Neural cell (in vitro differentiated cells): Measurements from ENCODE around the gene FERMT3.

Experiments
- CTCF ChIP-seq: fragments of 450-650 bp; IDR thresholded peaks from 2 replicates; pipeline ENCODE4 v1.5.1; 2014; ENCODE audit warnings: antibody characterized with exemption, mild to moderate bottlenecking, moderate library complexity; ENCODE audit not compliant: poor library complexity, severe bottlenecking
- EP300 ChIP-seq: fragments of 450-650 bp; conservative IDR thresholded peaks from 2 replicates; pipeline ENCODE4 v1.6.1; 2014; ENCODE audit warnings: antibody characterized with exemption, mild to moderate bottlenecking, moderate library complexity; ENCODE audit not compliant: poor library complexity, severe bottlenecking

GRCh38 chr11:64245401-64245796 is 38.9 kb downstream of the FERMT3 start:
- TF ChIP-seq EP300 = no peak
- TF ChIP-seq CTCF = no peak
